Nephron progenitor cell (in vitro differentiated cells): Measurements from ENCODE around the gene MAT2A.

Source experiments
- DNase-seq: peaks from one replicate; pipeline ENCODE4 v3.0.0; 2021
- H3K27ac Mint-ChIP-seq: 2 replicates; pipeline ENCODE4 v1.8.0; 2021; ENCODE audit warnings: mild to moderate bottlenecking, moderate library complexity, mixed read lengths
- H3K27me3 Mint-ChIP-seq: 2 replicates; pipeline ENCODE4 v1.8.0; 2021; ENCODE audit warnings: mild to moderate bottlenecking, low read depth, mixed read lengths; ENCODE audit not compliant: poor library complexity
- H3K36me3 Mint-ChIP-seq: 2 replicates; pipeline ENCODE4 v1.8.0; 2021; ENCODE audit warnings: low read depth, mixed read lengths
- H3K4me1 Mint-ChIP-seq: 2 replicates; pipeline ENCODE4 v1.8.0; 2021; ENCODE audit warnings: mixed read lengths
- H3K4me3 Mint-ChIP-seq: 2 replicates; pipeline ENCODE4 v1.8.0; 2021; ENCODE audit warnings: mild to moderate bottlenecking, moderate library complexity, mixed read lengths
- H3K9me3 Mint-ChIP-seq: 2 replicates; pipeline ENCODE4 v1.8.0; 2021; ENCODE audit warnings: mild to moderate bottlenecking, moderate library complexity, mixed read lengths
- CTCF ChIP-seq: fragments of 200-600 bp; sonication (generic); IDR thresholded peaks from 2 replicates; pipeline ENCODE4 v1.5.0; 2021; ENCODE audit warnings: antibody characterized with exemption

Gene MAT2A

GRCh38 chr2:85577063-85577385, 38.1 kb downstream of the MAT2A start:
- Mint-ChIP-seq H3K36me3 (peaks cover 6% of the 10 kb centered on the region), H3K4me3 (peak overlapping the region; percentile 70), H3K4me1 (peaks cover 53% of the 10 kb centered on the region), H3K9me3 (no peaks in the 10 kb centered on the region), H3K27me3 (peaks cover 19% of the 10 kb centered on the region), H3K27ac (peak overlapping the region; percentile 92)
- DNase-seq, result no peak
- no peak for TF ChIP-seq CTCF

GRCh38 chr2:85577386-85578242, 38.6 kb downstream of the MAT2A start, which contains the start of gene VAMP8:
Gene VAMP8, plus strand, starts transcription at chr2:85577586. Its CDS starts 61 bp downstream, at chr2:85577647.
- Mint-ChIP-seq H3K27ac (peak within 1 kb of the TSS; percentile 99), H3K4me3 (peak within 1 kb of the TSS; percentile 70), H3K36me3 (peaks cover 6% of the 10 kb centered on the region), H3K9me3 (no peaks in the 10 kb centered on the region), H3K4me1 (peaks cover 58% of the 10 kb centered on the region), H3K27me3 (peaks cover 14% of the 10 kb centered on the region)
- TF ChIP-seq CTCF, result no peak
- DNase-seq, result peak; percentile 37

GRCh38 chr2:85578243-85579180, 39.5 kb downstream of the MAT2A start:
- H3K4me3 Mint-ChIP-seq, result peak overlapping the region; percentile 70
- no peaks in the 10 kb centered on the region for H3K9me3 Mint-ChIP-seq
- TF ChIP-seq CTCF, result no peak
- H3K27me3 Mint-ChIP-seq, result peaks cover 6% of the 10 kb centered on the region
- peaks cover 63% of the 10 kb centered on the region for H3K4me1 Mint-ChIP-seq
- no peak for DNase-seq
- peak overlapping the region; percentile 99 for H3K27ac Mint-ChIP-seq
- H3K36me3 Mint-ChIP-seq, result peaks cover 6% of the 10 kb centered on the region

- Mint-ChIP-seq H3K4me1 (peaks cover 66% of the 10 kb centered on the region), H3K4me3 (peak overlapping the region; percentile 70), H3K27ac (peak overlapping the region; percentile 99), H3K9me3 (no peaks in the 10 kb centered on the region), H3K27me3 (peaks cover 6% of the 10 kb centered on the region), H3K36me3 (peaks cover 6% of the 10 kb centered on the region)
- DNase-seq, result no peak
- TF ChIP-seq CTCF, result no peak
These were observed 40.4 kb downstream of the MAT2A start for GRCh38 chr2:85579266-85579935.

GRCh38 chr2:85580206-85580605, 41.2 kb downstream of the MAT2A start:
- H3K9me3 Mint-ChIP-seq, result no peaks in the 10 kb centered on the region
- H3K4me3 Mint-ChIP-seq, result no peak overlapping the region
- H3K4me1 Mint-ChIP-seq, result peaks cover 72% of the 10 kb centered on the region
- H3K27ac Mint-ChIP-seq, result peak overlapping the region; percentile 99
- no peak for TF ChIP-seq CTCF
- DNase-seq, result no peak
- H3K27me3 Mint-ChIP-seq, result peaks cover 6% of the 10 kb centered on the region
- H3K36me3 Mint-ChIP-seq, result peaks cover 6% of the 10 kb centered on the region
